ENCODE results near the gene HTRA1. TPM values are rescaled to one million over a fixed set of nuclear protein-coding genes. Genes with fewer than 3 reads are reported as not detected.

Gene HTRA1
- total RNA-seq, 2 donors from 2014 or later, result 41.4 to 61.8 TPM

DNA sequence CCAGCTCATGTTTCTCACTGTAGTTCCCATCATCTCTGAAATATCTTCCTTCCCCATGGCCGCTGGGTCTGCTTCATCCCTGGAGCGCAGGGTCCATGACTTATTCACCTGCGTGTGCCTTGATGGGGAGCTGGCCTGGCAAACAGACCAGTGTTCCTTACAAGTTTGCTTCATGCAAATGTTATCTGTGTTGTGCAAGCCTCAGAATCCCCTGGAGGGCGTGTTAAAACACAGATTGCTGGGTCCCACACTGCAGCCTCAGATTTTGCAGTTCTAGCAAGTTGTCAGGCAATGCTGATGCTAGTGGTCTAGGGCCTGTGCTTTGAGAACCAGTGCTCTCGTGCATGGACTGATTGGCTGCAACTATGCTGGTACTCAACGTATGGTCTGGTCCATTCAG lies 92.0 kb downstream of the HTRA1 start:
- Histone ChIP-seq H3K36me3 (no peaks in the 10 kb centered on the region), H3K4me1 (replicated peaks) (no peaks in the 10 kb centered on the region), H3K4me3 (no peak overlapping the region), H3K9me3 (no peaks in the 10 kb centered on the region), H3K27ac (no peak overlapping the region), H3K27me3 (replicated peaks; ENCODE audit: insufficient read depth) (no peaks in the 10 kb centered on the region)
- intact Hi-C loops (cut with DNase I), result no loop called here
- TF ChIP-seq POLR2A (IDR thresholded peaks at IDR 0.05) (no peak), POLR2AphosphoS5 (IDR thresholded peaks at IDR 0.05) (no peak)
- TF ChIP-seq, protein P1, sequence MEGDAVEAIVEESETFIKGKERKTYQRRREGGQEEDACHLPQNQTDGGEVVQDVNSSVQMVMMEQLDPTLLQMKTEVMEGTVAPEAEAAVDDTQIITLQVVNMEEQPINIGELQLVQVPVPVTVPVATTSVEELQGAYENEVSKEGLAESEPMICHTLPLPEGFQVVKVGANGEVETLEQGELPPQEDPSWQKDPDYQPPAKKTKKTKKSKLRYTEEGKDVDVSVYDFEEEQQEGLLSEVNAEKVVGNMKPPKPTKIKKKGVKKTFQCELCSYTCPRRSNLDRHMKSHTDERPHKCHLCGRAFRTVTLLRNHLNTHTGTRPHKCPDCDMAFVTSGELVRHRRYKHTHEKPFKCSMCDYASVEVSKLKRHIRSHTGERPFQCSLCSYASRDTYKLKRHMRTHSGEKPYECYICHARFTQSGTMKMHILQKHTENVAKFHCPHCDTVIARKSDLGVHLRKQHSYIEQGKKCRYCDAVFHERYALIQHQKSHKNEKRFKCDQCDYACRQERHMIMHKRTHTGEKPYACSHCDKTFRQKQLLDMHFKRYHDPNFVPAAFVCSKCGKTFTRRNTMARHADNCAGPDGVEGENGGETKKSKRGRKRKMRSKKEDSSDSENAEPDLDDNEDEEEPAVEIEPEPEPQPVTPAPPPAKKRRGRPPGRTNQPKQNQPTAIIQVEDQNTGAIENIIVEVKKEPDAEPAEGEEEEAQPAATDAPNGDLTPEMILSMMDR (IDR thresholded peaks at IDR 0.05), result no peak
- WGBS, result 96% methylated on average over 6 of the region's 6 CpGs
- DNase-seq (ENCODE audit: low spot score), result no peak

DNA sequence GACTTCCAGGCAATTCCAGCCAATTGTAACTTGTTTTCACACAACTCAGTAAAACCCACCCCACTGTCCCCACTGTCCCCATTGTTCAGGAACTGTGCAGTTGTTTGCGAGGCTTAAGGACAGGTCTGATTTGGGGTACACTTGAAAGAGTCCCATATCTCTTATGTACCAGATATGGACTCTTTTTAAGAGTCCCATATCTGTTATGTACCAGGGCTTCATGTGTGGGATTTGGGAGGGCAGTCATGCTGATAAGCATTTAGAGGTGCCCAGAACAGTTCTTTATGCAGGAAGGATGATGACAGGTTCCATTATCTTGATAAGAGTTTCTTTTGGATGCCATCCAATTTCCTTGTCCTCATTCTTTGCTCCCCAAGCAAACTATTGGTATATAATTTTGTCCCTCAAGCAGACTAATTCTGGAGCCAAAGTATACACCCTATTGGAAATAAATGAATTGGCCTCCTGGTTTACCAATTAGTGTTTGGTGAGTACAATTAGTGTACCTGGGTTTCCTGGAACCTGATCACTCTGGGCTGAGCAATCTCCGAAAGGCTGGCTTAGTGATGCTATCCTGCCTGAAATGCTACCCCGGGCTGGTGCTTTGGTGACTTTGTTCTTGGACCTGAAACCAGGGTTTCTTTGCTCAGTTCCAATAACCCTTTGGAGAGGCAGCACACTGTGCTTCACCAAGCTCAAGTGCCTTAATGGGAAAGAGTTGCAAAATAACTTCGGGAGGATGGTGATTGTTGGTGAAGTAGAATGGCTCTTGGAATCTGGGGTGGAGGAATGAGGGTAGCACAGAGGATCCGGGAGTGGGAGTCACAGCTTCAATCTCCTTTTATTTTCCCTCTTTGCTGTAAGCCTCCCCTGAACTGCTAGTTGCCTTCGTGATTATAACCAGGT lies 93.0 kb downstream of the HTRA1 start:
- Histone ChIP-seq H3K27ac (no peak overlapping the region), H3K4me1 (replicated peaks) (no peaks in the 10 kb centered on the region), H3K4me3 (no peak overlapping the region), H3K9me3 (no peaks in the 10 kb centered on the region), H3K27me3 (replicated peaks; ENCODE audit: insufficient read depth) (no peaks in the 10 kb centered on the region), H3K36me3 (no peaks in the 10 kb centered on the region)
- intact Hi-C loops (cut with DNase I), result loop anchor here (5.0 kb wide), 1 partner anchor 117 kb away; no protein-coding TSS in a partner anchor
- WGBS, result 92% methylated on average over 6 of the region's 6 CpGs
- DNase-seq (ENCODE audit: low spot score), result no peak
- TF ChIP-seq, protein P1 (IDR thresholded peaks at IDR 0.05), result no peak
- TF ChIP-seq POLR2AphosphoS5 (IDR thresholded peaks at IDR 0.05) (no peak), POLR2A (IDR thresholded peaks at IDR 0.05) (no peak)

DNA sequence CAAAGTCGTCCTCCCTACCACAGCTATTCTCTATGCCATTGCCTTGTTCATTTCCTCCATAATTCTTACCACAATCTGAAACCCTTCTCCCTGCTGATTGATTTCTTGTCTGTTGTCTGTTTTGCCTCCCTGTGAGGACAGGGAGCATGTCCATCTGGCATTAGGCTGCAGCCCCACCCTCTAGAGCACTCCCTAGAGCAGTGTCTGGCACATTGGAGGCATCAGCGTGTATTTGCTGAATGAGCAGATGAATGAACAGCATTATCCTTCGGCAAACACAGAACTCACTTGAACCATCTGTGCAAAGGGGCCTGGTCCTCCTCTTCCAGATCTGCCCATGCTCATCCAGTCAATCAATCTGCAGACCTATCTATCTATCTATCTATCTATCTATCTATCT lies 94.1 kb downstream of the HTRA1 start:
- DNase-seq (ENCODE audit: low spot score), result no peak
- WGBS, result 90% methylated on average over 3 of the region's 3 CpGs
- no peak overlapping the region for H3K27ac ChIP-seq
- H3K4me3 ChIP-seq, result no peak overlapping the region
- H3K36me3 ChIP-seq, result no peaks in the 10 kb centered on the region
- no peaks in the 10 kb centered on the region for H3K4me1 ChIP-seq (replicated peaks)
- intact Hi-C loops (cut with DNase I), result loop anchor here (5.0 kb wide), 1 partner anchor 118 kb away; no protein-coding TSS in a partner anchor
- H3K9me3 ChIP-seq, result no peaks in the 10 kb centered on the region
- TF ChIP-seq POLR2AphosphoS5 (IDR thresholded peaks at IDR 0.05) (no peak), POLR2A (IDR thresholded peaks at IDR 0.05) (no peak)
- TF ChIP-seq, protein P1 (IDR thresholded peaks at IDR 0.05), result no peak
- no peaks in the 10 kb centered on the region for H3K27me3 ChIP-seq (replicated peaks; ENCODE audit: insufficient read depth)

DNA sequence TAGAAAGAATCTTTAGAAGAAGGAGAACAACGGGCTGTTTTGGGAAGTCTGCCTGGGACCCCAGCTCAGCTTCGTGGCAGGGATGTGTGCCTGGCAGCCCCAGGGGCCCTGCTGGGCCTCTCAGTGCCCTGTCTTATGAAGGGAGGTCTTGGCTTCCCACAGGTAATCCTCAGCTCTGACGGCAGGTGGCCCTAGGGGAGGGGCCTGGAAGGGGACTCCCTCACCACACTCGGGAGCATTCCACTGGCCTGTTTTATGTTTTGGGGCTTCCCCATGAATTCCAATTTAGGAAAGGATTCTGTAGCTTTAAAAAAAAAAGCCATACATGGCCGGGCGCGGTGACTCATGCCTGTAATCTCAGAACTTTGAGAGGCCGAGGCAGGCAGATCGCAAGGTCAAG lies 96.2 kb downstream of the HTRA1 start:
- no peaks in the 10 kb centered on the region for H3K4me1 ChIP-seq (replicated peaks)
- no peak overlapping the region for H3K27ac ChIP-seq
- H3K4me3 ChIP-seq, result no peak overlapping the region
- no peaks in the 10 kb centered on the region for H3K9me3 ChIP-seq
- H3K27me3 ChIP-seq (replicated peaks; ENCODE audit: insufficient read depth), result no peaks in the 10 kb centered on the region
- TF ChIP-seq POLR2A (IDR thresholded peaks at IDR 0.05) (no peak), POLR2AphosphoS5 (IDR thresholded peaks at IDR 0.05) (no peak)
- TF ChIP-seq, protein P1 (IDR thresholded peaks at IDR 0.05), result no peak
- no peak for DNase-seq (ENCODE audit: low spot score)
- WGBS, result 52% methylated on average over 9 of the region's 9 CpGs
- intact Hi-C loops (cut with DNase I), result loop anchor here (5.0 kb wide), 1 partner anchor 120 kb away; no protein-coding TSS in a partner anchor
- H3K36me3 ChIP-seq, result no peaks in the 10 kb centered on the region
